ENCODE results near the gene NLGN4X.

DNA sequence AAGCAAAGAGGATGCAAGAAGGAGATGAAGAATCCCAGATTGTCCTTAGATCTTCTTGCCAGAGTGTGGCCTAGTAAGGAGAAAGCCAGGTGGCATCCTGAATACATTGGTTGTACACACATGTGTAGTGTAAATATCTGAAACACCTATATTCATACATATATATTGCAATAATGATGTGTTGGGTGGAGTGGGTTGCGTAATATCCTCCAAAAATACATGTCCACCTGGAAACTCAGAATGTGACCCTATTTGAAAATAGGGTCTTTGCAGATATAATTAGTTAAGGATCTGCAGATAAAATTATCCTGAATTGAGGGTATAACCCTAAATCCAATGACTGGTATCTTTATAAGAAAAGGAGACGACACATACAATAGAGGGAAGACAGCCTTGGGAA, 216.3 kb downstream of the NLGN4X start:
- TF ChIP-seq POLR2AphosphoS5 (IDR thresholded peaks at IDR 0.05; ENCODE audit: insufficient read depth, low read depth, low read length) (no peak), FOS (IDR thresholded peaks at IDR 0.05; ENCODE audit: borderline replicate concordance, insufficient read depth, low read length) (no peak), POLR2A (IDR thresholded peaks at IDR 0.05; ENCODE audit: low read depth, low read length) (no peak), EZH2 (IDR thresholded peaks at IDR 0.05; ENCODE audit: borderline replicate concordance, low read depth, low read length, severe bottlenecking) (no peak), MYC (IDR thresholded peaks at IDR 0.05; ENCODE audit: low read depth, low read length) (no peak)
- TF ChIP-seq, protein P1, sequence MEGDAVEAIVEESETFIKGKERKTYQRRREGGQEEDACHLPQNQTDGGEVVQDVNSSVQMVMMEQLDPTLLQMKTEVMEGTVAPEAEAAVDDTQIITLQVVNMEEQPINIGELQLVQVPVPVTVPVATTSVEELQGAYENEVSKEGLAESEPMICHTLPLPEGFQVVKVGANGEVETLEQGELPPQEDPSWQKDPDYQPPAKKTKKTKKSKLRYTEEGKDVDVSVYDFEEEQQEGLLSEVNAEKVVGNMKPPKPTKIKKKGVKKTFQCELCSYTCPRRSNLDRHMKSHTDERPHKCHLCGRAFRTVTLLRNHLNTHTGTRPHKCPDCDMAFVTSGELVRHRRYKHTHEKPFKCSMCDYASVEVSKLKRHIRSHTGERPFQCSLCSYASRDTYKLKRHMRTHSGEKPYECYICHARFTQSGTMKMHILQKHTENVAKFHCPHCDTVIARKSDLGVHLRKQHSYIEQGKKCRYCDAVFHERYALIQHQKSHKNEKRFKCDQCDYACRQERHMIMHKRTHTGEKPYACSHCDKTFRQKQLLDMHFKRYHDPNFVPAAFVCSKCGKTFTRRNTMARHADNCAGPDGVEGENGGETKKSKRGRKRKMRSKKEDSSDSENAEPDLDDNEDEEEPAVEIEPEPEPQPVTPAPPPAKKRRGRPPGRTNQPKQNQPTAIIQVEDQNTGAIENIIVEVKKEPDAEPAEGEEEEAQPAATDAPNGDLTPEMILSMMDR (IDR thresholded peaks at IDR 0.05; ENCODE audit: extremely low read depth in 1 of 2, insufficient read depth in 1 of 2, low read depth in 1 of 2, low read length in 2 of 2), result no peak

Data from endothelial cell of umbilical vein (primary cell).